RWPE2 (cell line): Measurements from ENCODE around the gene AIP.

Source experiments
- ATAC-seq: fragments of 200-7000 bp; cut with Tn5 transposase; 3 replicates; pipeline ENCODE4 v1.9.1; 2021; ENCODE audit warnings: low read depth
- DNase-seq: peaks from one replicate; pipeline ENCODE4 v3.0.0-alpha.2; 2020; ENCODE audit warnings: low spot score
- H3K27ac ChIP-seq: fragments of 450-650 bp; 2 replicates; pipeline ENCODE4 v1.5.1; 2017; ENCODE audit warnings: mild to moderate bottlenecking; ENCODE audit not compliant: poor library complexity, severe bottlenecking
- H3K27me3 ChIP-seq: fragments of 250-450 bp; sonication (Bioruptor Pico); 2 replicates; pipeline ENCODE4 v1.5.1; 2021; ENCODE audit warnings: mild to moderate bottlenecking, moderate library complexity; ENCODE audit not compliant: insufficient read depth, poor library complexity, severe bottlenecking
- H3K36me3 ChIP-seq: fragments of 250-450 bp; sonication (Bioruptor Pico); 2 replicates; pipeline ENCODE4 v1.5.1; 2020; ENCODE audit warnings: low read depth, mild to moderate bottlenecking, moderate library complexity
- H3K4me1 ChIP-seq: fragments of 250-450 bp; sonication (Bioruptor Pico); 2 replicates; pipeline ENCODE4 v1.5.1; 2021; ENCODE audit warnings: mild to moderate bottlenecking, moderate library complexity; ENCODE audit not compliant: insufficient read depth, poor library complexity, severe bottlenecking
- H3K4me3 ChIP-seq: fragments of 250-450 bp; sonication (Bioruptor Pico); 2 replicates; pipeline ENCODE4 v1.5.1; 2021; ENCODE audit warnings: mild to moderate bottlenecking, moderate library complexity; ENCODE audit not compliant: severe bottlenecking
- H3K9me3 ChIP-seq: fragments of 250-450 bp; sonication (Bioruptor Pico); 2 replicates; pipeline ENCODE4 v1.5.1; 2021; ENCODE audit warnings: mild to moderate bottlenecking, moderate library complexity; ENCODE audit not compliant: severe bottlenecking
- TF ChIP-seq, protein P1 (sequence below): fragments of 450-650 bp; IDR thresholded peaks from one replicate; pipeline ENCODE4 v1.5.1; 2017; ENCODE audit warnings: mild to moderate bottlenecking, moderate library complexity; ENCODE audit not compliant: poor library complexity, severe bottlenecking

The AIP gene

GRCh38 chr11:67517784-67518552, 35.1 kb downstream of the AIP start:
- TF ChIP-seq, protein P1, sequence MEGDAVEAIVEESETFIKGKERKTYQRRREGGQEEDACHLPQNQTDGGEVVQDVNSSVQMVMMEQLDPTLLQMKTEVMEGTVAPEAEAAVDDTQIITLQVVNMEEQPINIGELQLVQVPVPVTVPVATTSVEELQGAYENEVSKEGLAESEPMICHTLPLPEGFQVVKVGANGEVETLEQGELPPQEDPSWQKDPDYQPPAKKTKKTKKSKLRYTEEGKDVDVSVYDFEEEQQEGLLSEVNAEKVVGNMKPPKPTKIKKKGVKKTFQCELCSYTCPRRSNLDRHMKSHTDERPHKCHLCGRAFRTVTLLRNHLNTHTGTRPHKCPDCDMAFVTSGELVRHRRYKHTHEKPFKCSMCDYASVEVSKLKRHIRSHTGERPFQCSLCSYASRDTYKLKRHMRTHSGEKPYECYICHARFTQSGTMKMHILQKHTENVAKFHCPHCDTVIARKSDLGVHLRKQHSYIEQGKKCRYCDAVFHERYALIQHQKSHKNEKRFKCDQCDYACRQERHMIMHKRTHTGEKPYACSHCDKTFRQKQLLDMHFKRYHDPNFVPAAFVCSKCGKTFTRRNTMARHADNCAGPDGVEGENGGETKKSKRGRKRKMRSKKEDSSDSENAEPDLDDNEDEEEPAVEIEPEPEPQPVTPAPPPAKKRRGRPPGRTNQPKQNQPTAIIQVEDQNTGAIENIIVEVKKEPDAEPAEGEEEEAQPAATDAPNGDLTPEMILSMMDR: no peak
- Histone ChIP-seq H3K9me3 (no peaks in the 10 kb centered on the region), H3K27ac (no peak overlapping the region), H3K36me3 (no peaks in the 10 kb centered on the region), H3K4me3 (no peak overlapping the region), H3K4me1 (no peaks in the 10 kb centered on the region), H3K27me3 (no peaks in the 10 kb centered on the region)
- DNase-seq (no peak), ATAC-seq (no peak)

DNA sequence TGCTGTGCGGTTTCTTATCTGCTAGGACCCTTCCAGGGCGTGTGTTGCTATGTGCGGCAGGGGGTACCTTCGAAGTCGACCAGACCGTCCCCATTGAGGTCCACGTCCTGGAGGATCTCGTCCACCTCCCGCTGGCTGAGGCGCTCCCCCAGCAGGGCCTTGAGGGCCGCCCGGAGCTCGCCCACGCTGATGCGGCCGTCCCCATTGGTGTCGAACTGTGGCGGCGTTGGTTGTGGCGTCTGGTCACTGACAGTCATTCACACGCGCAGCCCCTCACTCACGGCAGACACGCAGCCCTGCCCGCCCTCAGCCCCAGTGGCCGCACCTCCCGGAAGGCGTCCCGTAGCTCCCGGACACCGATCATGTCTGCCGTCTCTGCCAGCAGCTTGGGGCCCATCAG, 36.9 kb downstream of the AIP start:
- ATAC-seq (no peak), DNase-seq (no peak)
- no peaks in the 10 kb centered on the region for H3K27me3 ChIP-seq
- H3K4me1 ChIP-seq: no peaks in the 10 kb centered on the region
- no peaks in the 10 kb centered on the region for H3K9me3 ChIP-seq
- TF ChIP-seq, protein P1: no peak
- no peak overlapping the region for H3K27ac ChIP-seq
- no peak overlapping the region for H3K4me3 ChIP-seq
- H3K36me3 ChIP-seq: no peaks in the 10 kb centered on the region

GRCh38 chr11:67520856-67521824, 38.3 kb downstream of the AIP start:
- ATAC-seq: no peak
- H3K27ac ChIP-seq: no peak overlapping the region

GRCh38 chr11:67521924-67522323, 39.1 kb downstream of the AIP start:
- Histone ChIP-seq H3K4me3 (no peak overlapping the region), H3K27ac (no peak overlapping the region), H3K36me3 (no peaks in the 10 kb centered on the region), H3K27me3 (no peaks in the 10 kb centered on the region), H3K4me1 (no peaks in the 10 kb centered on the region), H3K9me3 (no peaks in the 10 kb centered on the region)
- TF ChIP-seq, protein P1: no peak
- ATAC-seq (no peak), DNase-seq (no peak)

More at GRCh38 chr11:67520856-67521824, 38.3 kb downstream of the AIP start:
- H3K9me3 ChIP-seq: no peaks in the 10 kb centered on the region
- no peaks in the 10 kb centered on the region for H3K36me3 ChIP-seq
- TF ChIP-seq, protein P1: no peak
- H3K4me1 ChIP-seq: no peaks in the 10 kb centered on the region
- H3K4me3 ChIP-seq: no peak overlapping the region
- no peak for DNase-seq
- no peaks in the 10 kb centered on the region for H3K27me3 ChIP-seq
